CD4-positive, alpha-beta T cell treated with Interleukin-12 subunit alpha and Interleukin-12 subunit beta, for 1 hour (primary cell): Measurements from ENCODE around the gene PHLDA2.

Source experiments
- DNase-seq: peaks from one replicate; pipeline ENCODE4 v3.0.0-alpha.2; 2020

PHLDA2 gene, protein sequence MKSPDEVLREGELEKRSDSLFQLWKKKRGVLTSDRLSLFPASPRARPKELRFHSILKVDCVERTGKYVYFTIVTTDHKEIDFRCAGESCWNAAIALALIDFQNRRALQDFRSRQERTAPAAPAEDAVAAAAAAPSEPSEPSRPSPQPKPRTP

DNA sequence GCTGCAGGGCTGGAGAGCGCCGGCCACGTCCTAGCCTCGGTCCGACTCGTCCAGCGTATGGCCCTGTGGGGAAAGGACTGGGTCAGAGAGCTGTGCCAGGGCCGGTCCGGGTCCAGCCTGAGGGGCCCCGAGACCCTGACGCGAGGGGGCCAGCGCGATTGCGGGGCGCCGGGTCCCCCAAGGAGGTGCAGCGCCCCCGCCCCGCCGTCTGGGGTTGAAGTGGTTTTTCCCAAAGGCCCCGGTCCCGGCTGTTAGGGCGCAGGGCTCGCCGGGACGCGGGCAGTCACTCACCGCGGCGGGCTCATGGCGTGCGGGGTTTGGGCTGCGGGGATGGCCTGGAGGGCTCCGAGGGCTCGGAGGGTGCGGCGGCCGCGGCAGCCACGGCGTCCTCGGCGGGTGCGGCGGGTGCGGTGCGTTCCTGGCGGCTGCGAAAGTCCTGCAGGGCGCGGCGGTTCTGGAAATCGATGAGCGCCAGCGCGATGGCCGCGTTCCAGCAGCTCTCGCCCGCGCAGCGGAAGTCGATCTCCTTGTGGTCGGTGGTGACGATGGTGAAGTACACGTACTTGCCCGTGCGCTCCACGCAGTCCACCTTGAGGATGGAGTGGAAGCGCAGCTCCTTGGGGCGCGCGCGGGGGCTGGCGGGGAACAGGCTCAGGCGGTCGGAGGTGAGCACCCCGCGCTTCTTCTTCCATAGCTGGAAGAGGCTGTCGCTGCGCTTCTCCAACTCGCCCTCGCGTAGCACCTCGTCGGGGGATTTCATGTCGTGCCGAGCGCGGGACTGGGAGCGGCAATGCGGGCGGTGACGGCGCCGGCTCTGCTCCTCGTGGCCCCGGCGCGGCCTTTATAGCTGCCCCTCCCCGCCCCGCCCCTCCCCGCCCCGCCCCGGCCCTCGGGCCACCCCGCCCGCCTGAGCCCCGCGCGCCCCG is at the start of gene PHLDA2:
PHLDA2 (minus strand) TSS at position 816 of the 926 bp plus-strand sequence; CDS start at position 760, 56 bp downstream.
- DNase-seq = peak; percentile 64

- no peak for DNase-seq
These were observed 47.9 kb upstream of the PHLDA2 start for GRCh38 chr11:2977113-2977512.

DNA sequence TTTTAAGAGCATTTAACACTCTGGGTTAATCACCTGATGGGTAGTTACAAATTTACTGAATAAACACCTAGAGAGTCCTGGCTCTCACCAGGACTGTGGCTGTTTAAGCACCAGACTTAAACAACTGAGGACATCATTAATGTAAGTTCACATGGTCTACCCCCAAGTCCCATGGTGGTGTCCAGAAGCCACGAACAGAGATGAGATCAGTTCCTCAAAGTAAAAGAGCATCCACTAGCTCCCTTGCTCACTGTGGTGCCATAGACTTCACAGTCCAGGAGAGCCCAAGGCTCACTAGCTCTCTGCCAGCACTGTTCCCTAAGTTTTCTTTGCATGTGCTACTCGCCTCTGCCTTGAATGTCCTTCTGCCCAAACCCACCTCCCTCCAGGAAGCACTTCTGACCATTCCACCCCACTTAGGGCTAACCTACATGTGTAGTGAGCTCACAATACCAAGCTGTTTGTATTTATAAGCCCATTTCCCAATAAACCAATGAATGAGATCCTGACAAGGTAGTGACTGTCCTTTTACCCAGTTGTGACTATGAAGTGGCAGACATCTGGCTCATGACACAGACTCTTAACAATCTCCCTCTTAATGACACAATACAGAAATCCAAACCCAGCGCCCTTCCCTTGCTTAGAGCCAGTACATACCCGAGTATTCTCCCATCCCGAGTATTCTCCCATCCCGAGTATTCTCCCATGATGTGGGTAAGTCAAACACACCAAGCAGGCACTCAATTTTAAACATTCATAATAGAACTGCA is 47.3 kb upstream of the PHLDA2 start:
- no peak for DNase-seq

DNA sequence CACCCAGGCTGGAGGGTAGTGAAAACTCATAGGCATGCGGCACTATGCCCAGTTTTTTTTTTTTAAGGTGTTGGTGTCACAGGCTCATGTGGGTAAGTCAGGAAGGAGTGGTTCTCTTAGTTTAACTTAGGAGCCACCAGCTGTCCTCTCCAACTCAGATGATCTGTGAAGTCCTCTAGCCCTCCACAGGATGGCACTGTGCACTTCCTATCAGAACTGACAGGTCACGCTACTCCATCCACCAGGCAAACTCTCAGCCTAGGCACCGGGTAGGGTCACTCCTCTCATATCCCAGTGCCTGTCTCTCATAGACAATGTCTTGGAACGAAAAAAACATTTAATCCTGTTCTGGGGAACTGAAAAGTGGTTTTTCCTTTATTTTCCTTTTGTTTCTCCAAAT is 46.4 kb upstream of the PHLDA2 start:
- peak; percentile 62 for DNase-seq

GRCh38 chr11:2974272-2974671 is 45.1 kb upstream of the PHLDA2 start:
- no peak for DNase-seq

DNA sequence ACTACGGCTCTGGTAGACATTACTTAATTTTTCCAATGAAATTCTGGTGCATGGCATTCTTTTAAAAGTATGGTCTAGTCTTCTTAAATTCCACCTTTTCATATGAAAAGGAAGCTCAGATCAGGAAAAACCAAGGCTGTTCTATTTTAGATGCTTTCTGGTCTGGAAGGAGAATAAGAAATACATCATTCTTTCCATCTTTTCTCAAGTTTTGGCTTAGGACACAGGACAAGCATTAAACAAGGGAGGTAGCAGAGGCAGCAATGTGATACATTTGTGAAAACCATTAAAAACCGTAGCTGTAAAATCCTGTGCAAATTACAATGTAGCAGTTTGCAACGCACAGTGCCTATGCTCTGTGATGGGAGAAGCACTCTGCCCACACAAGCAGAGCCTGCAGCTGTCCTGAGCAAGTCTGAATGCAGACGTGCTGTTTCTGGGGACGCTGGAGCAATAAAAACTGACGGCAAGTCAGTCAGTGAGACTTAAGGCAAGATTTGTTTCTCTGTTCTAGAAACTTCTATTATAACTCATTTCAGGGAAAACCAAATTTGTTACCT is 39.2 kb upstream of the PHLDA2 start:
- no peak for DNase-seq

DNA sequence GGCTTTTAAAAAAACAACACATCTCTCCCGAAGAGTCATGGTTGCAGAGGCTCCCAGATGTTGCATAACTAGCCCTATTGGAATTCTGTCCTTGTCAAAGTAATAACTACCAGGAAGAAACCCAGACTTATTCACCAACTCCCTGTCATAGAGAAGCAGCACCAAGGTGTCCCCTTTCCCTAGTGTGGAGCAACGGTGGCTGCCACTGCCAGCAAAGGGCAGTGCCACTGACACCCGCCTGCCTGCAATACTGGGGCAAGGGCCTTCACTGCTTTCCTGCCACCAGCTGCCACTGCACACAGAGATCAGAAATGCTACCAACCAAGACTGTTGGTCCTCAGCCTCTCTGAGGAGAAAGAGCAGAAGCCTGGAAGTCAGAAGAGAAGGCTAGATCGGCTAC is 35.6 kb upstream of the PHLDA2 start:
- DNase-seq = no peak

GRCh38 chr11:2963761-2964160 is 34.5 kb upstream of the PHLDA2 start:
- no peak for DNase-seq

- DNase-seq = no peak
These were observed 34.0 kb upstream of the PHLDA2 start for GRCh38 chr11:2963112-2963754.

- no peak for DNase-seq
These were observed 31.9 kb upstream of the PHLDA2 start for GRCh38 chr11:2961080-2961479.

GRCh38 chr11:2960139-2960538 is 30.9 kb upstream of the PHLDA2 start:
- no peak for DNase-seq

DNA sequence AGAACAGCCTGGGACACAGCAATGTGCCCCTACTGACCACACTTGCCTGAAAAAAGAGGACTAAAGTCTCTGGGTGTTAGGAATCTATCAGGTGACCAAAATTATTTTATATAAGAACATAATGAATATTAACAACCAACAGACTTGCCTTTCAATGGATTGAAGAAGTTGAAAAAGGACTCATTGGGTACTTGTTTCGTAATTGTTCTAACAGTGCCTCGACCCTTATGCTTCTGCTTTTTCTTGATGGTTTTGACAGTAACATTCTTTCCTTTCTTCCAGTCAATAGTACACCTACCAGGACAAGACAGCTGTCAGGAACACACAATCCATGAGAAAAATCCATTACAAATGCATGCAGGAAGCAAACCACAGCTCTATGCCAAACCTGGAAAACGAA is 29.0 kb upstream of the PHLDA2 start:
- DNase-seq = no peak

DNA sequence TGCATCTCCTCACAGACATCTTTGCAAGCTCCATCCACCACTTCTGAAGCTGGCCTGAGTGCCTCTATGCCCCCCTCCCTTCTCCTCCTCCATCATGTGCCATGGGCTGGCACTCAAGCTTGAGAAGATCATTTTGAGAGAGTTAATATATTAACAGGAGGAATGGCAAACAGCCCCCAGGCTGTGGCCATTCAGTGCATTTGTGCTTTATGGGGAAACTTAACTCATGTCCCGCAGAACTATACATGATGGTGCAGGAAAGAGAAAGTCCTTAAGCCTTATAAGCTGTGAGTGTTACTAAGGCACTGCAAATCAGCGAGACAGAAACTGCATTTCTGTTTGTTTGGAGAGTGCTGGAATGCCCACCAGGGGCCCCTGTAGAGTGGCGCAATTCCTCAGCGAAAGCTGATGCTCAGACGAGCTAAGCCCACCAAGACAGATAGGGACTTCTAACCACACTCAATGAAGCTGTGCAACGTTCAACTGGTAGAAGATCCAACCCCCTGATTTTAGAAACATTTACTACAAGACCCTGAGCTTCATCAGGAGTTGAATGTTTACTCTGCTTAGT is 26.8 kb upstream of the PHLDA2 start:
- no peak for DNase-seq

- no peak for DNase-seq
These were observed 25.0 kb upstream of the PHLDA2 start for GRCh38 chr11:2954263-2954662.

DNA sequence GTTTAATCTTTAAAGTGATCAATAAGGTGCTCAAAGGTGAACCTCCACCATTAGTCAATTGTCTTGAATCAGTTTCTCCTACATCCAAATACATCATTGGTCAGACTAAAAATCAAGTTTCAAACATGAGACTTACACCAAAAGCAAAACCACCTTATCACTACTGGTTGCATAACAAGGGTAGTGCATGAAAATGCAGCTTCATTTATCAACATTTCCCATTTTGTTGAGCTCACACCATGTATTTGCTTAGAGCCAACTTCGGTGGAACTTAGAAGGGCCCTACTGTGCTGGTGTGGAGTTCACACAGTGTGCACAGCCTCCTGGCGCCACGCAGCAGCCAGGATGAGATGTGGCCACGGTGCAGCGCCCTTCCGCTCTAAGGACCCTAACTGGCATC is 23.1 kb upstream of the PHLDA2 start:
- DNase-seq = no peak

- DNase-seq = no peak
These were observed 22.3 kb upstream of the PHLDA2 start for GRCh38 chr11:2951231-2952110.

GRCh38 chr11:2950825-2951224 is 21.6 kb upstream of the PHLDA2 start:
- no peak for DNase-seq

DNA sequence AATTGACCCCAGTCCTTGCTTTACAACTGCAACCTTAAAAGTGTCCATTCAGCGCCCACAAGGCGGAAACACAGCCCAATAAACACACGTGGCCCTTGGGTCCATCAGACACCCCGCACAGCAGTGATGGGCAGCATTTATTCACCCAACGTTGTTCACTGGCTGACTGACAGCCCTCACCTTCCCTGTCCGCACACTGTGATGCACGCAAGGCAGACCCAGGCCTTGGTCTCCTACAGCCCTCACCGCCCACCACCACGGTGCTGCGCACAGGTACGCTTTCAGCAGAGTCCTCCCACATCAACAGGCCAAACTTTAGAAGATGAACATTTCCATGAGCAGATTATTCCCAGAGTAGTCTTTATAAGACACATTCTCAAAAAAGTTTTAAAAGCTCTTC is 20.7 kb upstream of the PHLDA2 start:
- no peak for DNase-seq

DNA sequence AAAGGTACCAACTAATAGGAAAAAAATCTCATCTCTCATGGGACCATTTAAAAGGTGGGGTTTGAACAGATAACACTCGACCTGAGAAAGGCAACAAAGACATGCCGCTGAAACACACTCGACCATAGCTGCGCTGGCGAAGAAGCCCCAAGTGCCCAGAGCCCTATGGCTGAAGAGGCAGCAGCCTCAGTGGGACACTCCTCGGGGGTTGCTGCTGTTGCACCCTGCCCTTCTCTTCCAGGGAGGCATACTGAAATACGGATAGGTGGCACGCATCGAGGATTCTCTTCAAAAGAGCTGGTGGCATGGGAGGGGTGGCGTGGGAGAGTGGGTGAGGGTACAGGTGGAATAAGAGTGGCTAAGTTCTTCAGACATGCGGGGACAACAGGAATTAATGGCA is 18.5 kb upstream of the PHLDA2 start:
- no peak for DNase-seq

DNA sequence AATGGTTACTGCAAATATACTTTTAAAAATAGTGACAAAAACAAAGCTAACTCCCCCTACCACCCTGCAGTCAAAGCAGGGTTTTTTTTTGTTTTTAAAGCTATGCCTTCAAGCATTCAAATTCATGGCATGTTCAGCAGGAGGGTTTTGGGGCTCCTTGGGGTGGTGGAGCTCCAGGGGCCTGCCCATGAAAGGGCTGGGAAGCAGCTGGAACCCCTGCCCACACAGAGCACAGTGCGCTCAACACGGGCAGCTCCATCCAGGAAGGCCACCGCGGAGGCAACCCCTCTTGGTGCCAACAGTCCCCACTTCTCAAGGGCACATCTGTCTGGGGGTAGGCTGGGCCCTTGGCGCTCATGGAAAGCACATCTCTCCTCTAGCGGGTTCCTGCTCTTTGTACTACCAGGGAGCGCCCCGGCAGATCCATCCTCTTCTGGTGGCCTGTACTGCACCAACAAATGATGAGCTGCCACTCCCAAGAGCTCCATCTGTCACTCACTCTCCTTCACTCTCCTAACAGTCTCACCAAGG is 16.6 kb upstream of the PHLDA2 start:
- DNase-seq = no peak
